Measurements from ENCODE around the gene NRK.

GRCh38 chrX:105969487-105969886 is 147.1 kb downstream of the NRK start:
- TF ChIP-seq, protein P1, sequence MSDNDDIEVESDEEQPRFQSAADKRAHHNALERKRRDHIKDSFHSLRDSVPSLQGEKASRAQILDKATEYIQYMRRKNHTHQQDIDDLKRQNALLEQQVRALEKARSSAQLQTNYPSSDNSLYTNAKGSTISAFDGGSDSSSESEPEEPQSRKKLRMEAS (CRISPR knock-in tag; IDR thresholded peaks at IDR 0.05), result no peak
- TF ChIP-seq GTF2I (CRISPR knock-in tag; conservative IDR thresholded peaks at IDR 0.05) (no peak), STAT6 (CRISPR knock-in tag; conservative IDR thresholded peaks at IDR 0.05; ENCODE audit: low read depth) (no peak), ETV6 (CRISPR knock-in tag; IDR thresholded peaks at IDR 0.05) (no peak), ZSCAN18 (CRISPR knock-in tag; IDR thresholded peaks at IDR 0.05) (no peak), FOXP4 (CRISPR knock-in tag; IDR thresholded peaks at IDR 0.05) (no peak), CTCF (IDR thresholded peaks at IDR 0.05) (no peak), TP53 (CRISPR knock-in tag; IDR thresholded peaks at IDR 0.05) (no peak)
- TF ChIP-seq, protein P2, sequence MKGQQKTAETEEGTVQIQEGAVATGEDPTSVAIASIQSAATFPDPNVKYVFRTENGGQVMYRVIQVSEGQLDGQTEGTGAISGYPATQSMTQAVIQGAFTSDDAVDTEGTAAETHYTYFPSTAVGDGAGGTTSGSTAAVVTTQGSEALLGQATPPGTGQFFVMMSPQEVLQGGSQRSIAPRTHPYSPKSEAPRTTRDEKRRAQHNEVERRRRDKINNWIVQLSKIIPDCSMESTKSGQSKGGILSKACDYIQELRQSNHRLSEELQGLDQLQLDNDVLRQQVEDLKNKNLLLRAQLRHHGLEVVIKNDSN (CRISPR knock-in tag; IDR thresholded peaks at IDR 0.05), result no peak

All from WTC11 (cell line).